HUES64 (cell line): Measurements from ENCODE around the gene CDH13.

Experiments
- H3K27ac ChIP-seq: 2 replicates; pipeline ENCODE4 v1.7.0; 2013; ENCODE audit warnings: low read depth, low read length, inconsistent platforms
- H3K27me3 ChIP-seq: 2 replicates; pipeline ENCODE4 v1.6.1; 2013; ENCODE audit warnings: mild to moderate bottlenecking, low read length; ENCODE audit not compliant: insufficient read depth
- H3K36me3 ChIP-seq: 2 replicates; pipeline ENCODE4 v1.6.1; 2013; ENCODE audit warnings: mild to moderate bottlenecking, low read length; ENCODE audit not compliant: insufficient read depth
- H3K4me1 ChIP-seq: 2 replicates; pipeline ENCODE4 v1.6.1; 2013; ENCODE audit warnings: mild to moderate bottlenecking, low read length, moderate library complexity; ENCODE audit not compliant: insufficient read depth
- H3K4me3 ChIP-seq: 2 replicates; pipeline ENCODE4 v1.5.1; 2013; ENCODE audit warnings: mild to moderate bottlenecking, low read length, moderate library complexity
- H3K9ac ChIP-seq: 2 replicates; pipeline ENCODE4 v1.6.1; 2013; ENCODE audit warnings: mild to moderate bottlenecking, low read depth, low read length
- H3K9me3 ChIP-seq: 2 replicates; pipeline ENCODE4 v1.6.1; 2013; ENCODE audit warnings: low read depth, low read length; ENCODE audit not compliant: insufficient read depth
- WGBS: fragments of 150-250, 120-280 bp; methylation state at CpG from one replicate; pipeline ENCODE4 v1.1.7; 2013; ENCODE audit warnings: missing lambda C conversion rate; 5-methylcytosine and 5-hydroxymethylcytosine counted together

Gene CDH13

GRCh38 chr16:83338941-83339340 lies 712.2 kb downstream of the CDH13 start:
- Histone ChIP-seq H3K9me3 (no peaks in the 10 kb centered on the region), H3K4me3 (no peak overlapping the region), H3K27ac (no peak overlapping the region), H3K4me1 (peaks cover 5% of the 10 kb centered on the region; the same call in 1 of the 2 replicates), H3K9ac (no peak overlapping the region), H3K27me3 (no peaks in the 10 kb centered on the region), H3K36me3 (no peaks in the 10 kb centered on the region)
- WGBS = 75% methylated on average over 2 of the region's 2 CpGs

DNA sequence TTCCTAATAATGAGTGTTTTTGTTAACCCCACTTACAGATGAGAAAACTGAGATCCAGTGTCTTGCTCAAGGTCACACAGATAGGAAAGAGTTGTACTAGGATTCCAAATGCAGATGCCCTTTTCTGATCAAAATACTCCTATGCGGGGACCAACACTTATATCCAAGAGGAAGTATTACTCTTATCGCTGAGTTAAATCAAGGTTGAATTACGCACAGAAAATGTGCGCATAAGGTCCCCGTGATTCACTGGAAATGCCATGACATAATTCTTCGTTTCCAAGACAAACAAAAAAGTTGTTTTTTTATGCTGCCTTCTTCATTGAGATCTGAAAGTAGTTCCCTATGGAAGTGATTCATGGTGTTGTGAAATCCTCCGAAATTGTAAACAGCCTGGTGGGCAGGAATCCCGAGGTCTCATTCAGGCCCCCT lies 717.2 kb downstream of the CDH13 start:
- Histone ChIP-seq H3K4me3 (no peak overlapping the region), H3K27ac (no peak overlapping the region), H3K27me3 (no peaks in the 10 kb centered on the region), H3K4me1 (peaks cover 10% of the 10 kb centered on the region; the same call in 1 of the 2 replicates), H3K9me3 (no peaks in the 10 kb centered on the region), H3K9ac (no peak overlapping the region), H3K36me3 (no peaks in the 10 kb centered on the region)
- WGBS = 91% methylated on average over 8 of the region's 8 CpGs

GRCh38 chr16:83345846-83346640 lies 719.3 kb downstream of the CDH13 start:
- 91% methylated on average over 13 of the region's 14 CpGs for WGBS
- Histone ChIP-seq H3K9me3 (no peaks in the 10 kb centered on the region), H3K36me3 (no peaks in the 10 kb centered on the region), H3K27me3 (no peaks in the 10 kb centered on the region), H3K4me3 (no peak overlapping the region), H3K9ac (no peak overlapping the region), H3K27ac (no peak overlapping the region), H3K4me1 (0 out of 2 replicates have a peak, but pooled peaks cover 9% of the 10 kb centered on the region)

DNA sequence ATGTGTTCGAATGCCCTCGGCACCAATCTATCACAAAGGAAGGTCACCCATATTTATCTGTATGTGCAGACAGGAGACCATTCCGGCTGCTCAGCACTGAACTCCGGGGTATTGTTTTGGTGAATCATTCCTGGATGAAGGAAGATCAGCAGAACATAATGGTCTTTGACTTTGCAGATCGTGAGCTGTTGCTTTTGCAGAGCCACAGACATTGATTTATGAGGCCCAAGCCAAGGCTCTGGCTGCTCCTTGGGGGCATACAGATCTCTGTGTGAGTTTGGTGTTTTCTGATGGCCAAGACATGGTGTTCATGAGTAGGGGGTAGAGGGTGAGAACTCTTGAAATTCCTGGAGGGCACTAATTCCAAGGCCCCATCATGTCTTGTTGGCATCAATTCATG lies 722.2 kb downstream of the CDH13 start:
- no peaks in the 10 kb centered on the region for H3K9me3 ChIP-seq
- WGBS = 91% methylated on average over 5 of the region's 5 CpGs
- 0 out of 2 replicates have a peak, but pooled peaks cover 4% of the 10 kb centered on the region for H3K4me1 ChIP-seq
- no peaks in the 10 kb centered on the region for H3K27me3 ChIP-seq
- H3K4me3 ChIP-seq = no peak overlapping the region
- no peaks in the 10 kb centered on the region for H3K36me3 ChIP-seq
- H3K9ac ChIP-seq = no peak overlapping the region
- no peak overlapping the region for H3K27ac ChIP-seq

GRCh38 chr16:83350481-83350880 lies 723.7 kb downstream of the CDH13 start:
- no peaks in the 10 kb centered on the region for H3K27me3 ChIP-seq
- no peak overlapping the region for H3K9ac ChIP-seq
- H3K9me3 ChIP-seq = no peaks in the 10 kb centered on the region
- no peaks in the 10 kb centered on the region for H3K4me1 ChIP-seq
- WGBS = 92% methylated on average over 5 of the region's 5 CpGs
- H3K4me3 ChIP-seq = no peak overlapping the region
- H3K36me3 ChIP-seq = no peaks in the 10 kb centered on the region
- H3K27ac ChIP-seq = no peak overlapping the region

DNA sequence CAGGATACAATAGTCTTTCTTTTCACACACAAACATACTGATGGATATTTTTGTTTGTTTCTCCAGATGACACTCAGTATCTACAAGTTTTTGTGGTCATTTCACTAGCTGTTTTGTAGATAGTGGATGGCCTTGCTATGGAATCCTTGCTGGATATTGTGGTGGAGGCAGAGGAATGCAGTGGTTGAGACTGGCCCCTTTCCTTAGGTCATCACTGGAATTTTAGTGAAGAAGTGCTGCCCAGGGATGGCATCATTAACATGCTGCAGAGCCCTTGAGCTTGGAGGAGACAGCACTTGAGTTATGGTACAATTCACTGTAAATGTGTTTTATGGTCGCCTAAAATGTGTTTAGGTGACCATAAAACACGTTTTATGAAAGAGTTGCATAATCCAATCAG lies 725.1 kb downstream of the CDH13 start:
- Histone ChIP-seq H3K9me3 (no peaks in the 10 kb centered on the region), H3K4me1 (no peaks in the 10 kb centered on the region), H3K9ac (no peak overlapping the region), H3K36me3 (no peaks in the 10 kb centered on the region), H3K27ac (no peak overlapping the region), H3K4me3 (no peak overlapping the region), H3K27me3 (no peaks in the 10 kb centered on the region)
- 84% methylated on average over 2 of the region's 2 CpGs for whole genome bisulfite sequencing

DNA sequence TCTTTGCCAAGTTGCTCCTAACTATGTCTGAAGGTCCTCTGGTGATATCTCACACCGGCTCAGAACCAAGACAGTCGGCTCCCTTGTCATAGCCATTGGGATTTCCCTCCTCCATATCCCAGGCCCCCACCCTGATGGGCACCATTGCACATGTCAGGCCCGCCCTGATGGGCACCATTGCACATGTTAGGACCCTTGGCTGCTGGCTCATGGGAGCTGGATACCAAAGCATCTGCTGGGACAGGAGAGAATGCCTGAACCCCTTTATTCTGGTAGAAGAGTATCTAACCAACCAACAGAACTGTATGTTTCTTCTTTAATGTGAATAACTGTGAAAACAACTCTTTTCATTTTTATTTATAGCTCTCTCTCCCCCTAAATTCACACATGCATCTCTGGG lies 726.5 kb downstream of the CDH13 start:
- Histone ChIP-seq H3K27ac (no peak overlapping the region), H3K36me3 (no peaks in the 10 kb centered on the region), H3K4me1 (no peaks in the 10 kb centered on the region), H3K4me3 (no peak overlapping the region), H3K27me3 (no peaks in the 10 kb centered on the region), H3K9ac (no peak overlapping the region), H3K9me3 (no peaks in the 10 kb centered on the region)
- 95% methylated on average over 3 of the region's 3 CpGs for WGBS

GRCh38 chr16:83354015-83354414 lies 727.2 kb downstream of the CDH13 start:
- no peak overlapping the region for H3K9ac ChIP-seq
- no peak overlapping the region for H3K4me3 ChIP-seq
- no peak overlapping the region for H3K27ac ChIP-seq
- 79% methylated on average over 7 of the region's 7 CpGs for WGBS
- H3K4me1 ChIP-seq = no peaks in the 10 kb centered on the region
- H3K27me3 ChIP-seq = no peaks in the 10 kb centered on the region
- no peaks in the 10 kb centered on the region for H3K36me3 ChIP-seq
- H3K9me3 ChIP-seq = no peaks in the 10 kb centered on the region

GRCh38 chr16:83355570-83356218 lies 728.9 kb downstream of the CDH13 start:
- Histone ChIP-seq H3K27ac (no peak overlapping the region), H3K9ac (no peak overlapping the region), H3K36me3 (no peaks in the 10 kb centered on the region), H3K4me1 (no peaks in the 10 kb centered on the region), H3K9me3 (no peaks in the 10 kb centered on the region), H3K27me3 (no peaks in the 10 kb centered on the region), H3K4me3 (no peak overlapping the region)
- whole genome bisulfite sequencing = 86% methylated on average over 8 of the region's 8 CpGs

GRCh38 chr16:83356266-83356665 lies 729.5 kb downstream of the CDH13 start:
- Histone ChIP-seq H3K4me1 (no peaks in the 10 kb centered on the region), H3K27me3 (no peaks in the 10 kb centered on the region), H3K4me3 (no peak overlapping the region), H3K9me3 (no peaks in the 10 kb centered on the region), H3K36me3 (no peaks in the 10 kb centered on the region), H3K27ac (no peak overlapping the region), H3K9ac (no peak overlapping the region)
- WGBS = 2% methylated on average over 4 of the region's 4 CpGs

DNA sequence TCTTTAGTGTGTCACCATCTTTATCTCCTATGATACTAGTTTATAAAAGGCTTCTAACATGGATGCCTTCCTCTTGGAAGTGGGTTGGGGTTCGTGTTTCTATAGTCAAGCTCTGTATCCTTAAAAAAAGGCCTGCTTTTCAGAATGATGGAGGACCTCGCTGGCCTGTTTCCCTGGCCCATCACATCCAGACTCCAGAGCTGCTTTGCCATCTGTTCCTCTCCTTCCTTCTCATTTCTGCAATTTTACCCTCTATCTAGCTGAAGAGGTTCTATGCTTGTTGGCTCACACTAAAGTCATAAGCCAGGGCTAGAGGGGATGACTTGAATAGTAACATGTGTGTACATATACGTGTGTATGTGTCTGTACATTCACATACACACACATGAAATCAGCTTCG lies 730.2 kb downstream of the CDH13 start:
- Histone ChIP-seq H3K27me3 (no peaks in the 10 kb centered on the region), H3K27ac (no peak overlapping the region), H3K36me3 (no peaks in the 10 kb centered on the region), H3K9me3 (no peaks in the 10 kb centered on the region), H3K4me3 (no peak overlapping the region), H3K4me1 (no peaks in the 10 kb centered on the region), H3K9ac (no peak overlapping the region)
- WGBS = 81% methylated on average over 3 of the region's 4 CpGs
